ENCODE measurements around the gene C2orf76. TPM values are rescaled to one million over a fixed set of nuclear protein-coding genes. Genes with fewer than 3 reads are reported as not detected.

C2orf76 gene
- 10.9 and 11.4 TPM in 2 replicates for total RNA-seq

GRCh38 chr2:119366649-119367471, at the start of gene C2orf76, which contains the start of gene DBI:
Gene C2orf76, minus strand, starts transcription at chr2:119366834. Its CDS starts 26,875 bp downstream, at chr2:119339959.
Gene DBI, plus strand, starts transcription at chr2:119366977. Its CDS starts 75 bp downstream, at chr2:119367052.

Other genes with a start within 250 kb of the C2orf76 start
- gene C1QL2, start 208.1 kb downstream of the C2orf76 start, total RNA-seq = not detected in 2 replicates
- gene STEAP3, start 143.0 kb downstream of the C2orf76 start, total RNA-seq = 30.8 and 31.2 TPM in 2 replicates
- 368 and 402 TPM in 2 replicates for gene DBI, start 143 bp upstream of the C2orf76 start, total RNA-seq
- gene TMEM37, start 65.0 kb upstream of the C2orf76 start, total RNA-seq = 0.45 and 0.84 TPM in 2 replicates
- gene SCTR, start 157.6 kb upstream of the C2orf76 start, total RNA-seq = not detected in 2 replicates
- not detected in 2 replicates for gene CFAP221, start 177.6 kb upstream of the C2orf76 start, total RNA-seq

Data from bronchus fibroblast of lung (primary cell).